Effector memory CD4-positive, alpha-beta T cell (primary cell): Measurements from ENCODE around the gene TTC12.

Experiments
- DNase-seq, 3 donors: peaks; one replicate each; pipeline ENCODE4 v3.0.0-alpha.2; 2020
- H3K27ac ChIP-seq: 2 replicates; pipeline ENCODE4 v1.7.0; 2013; ENCODE audit warnings: mild to moderate bottlenecking, low read length, moderate library complexity; ENCODE audit not compliant: insufficient read depth, poor library complexity, severe bottlenecking
- H3K27me3 ChIP-seq: replicated peaks from 2 replicates; pipeline ENCODE4 v1.7.0; 2013; ENCODE audit warnings: mild to moderate bottlenecking, low read length; ENCODE audit not compliant: insufficient read depth, control insufficient read depth, poor library complexity, severe bottlenecking
- H3K36me3 ChIP-seq: 2 replicates; pipeline ENCODE4 v1.7.0; 2013; ENCODE audit warnings: mild to moderate bottlenecking, low read length, moderate library complexity; ENCODE audit not compliant: control insufficient read depth, insufficient read depth
- H3K4me1 ChIP-seq: 2 replicates; pipeline ENCODE4 v1.7.0; 2013; ENCODE audit warnings: low read length, mild to moderate bottlenecking; ENCODE audit not compliant: control insufficient read depth, insufficient read depth, poor library complexity, severe bottlenecking
- H3K4me3 ChIP-seq: 2 replicates; pipeline ENCODE4 v1.7.0; 2013; ENCODE audit warnings: low read length, low read depth, mild to moderate bottlenecking; ENCODE audit not compliant: insufficient read depth, poor library complexity, severe bottlenecking
- H3K9me3 ChIP-seq: 2 replicates; pipeline ENCODE4 v1.7.0; 2013; ENCODE audit warnings: mild to moderate bottlenecking, low read length, moderate library complexity; ENCODE audit not compliant: control insufficient read depth

The TTC12 gene

GRCh38 chr11:113409526-113409925 lies 95.1 kb downstream of the TTC12 start:
- Histone ChIP-seq H3K9me3 (no peaks in the 10 kb centered on the region), H3K27me3 (no peaks in the 10 kb centered on the region), H3K27ac (no peak overlapping the region), H3K36me3 (no peaks in the 10 kb centered on the region), H3K4me1 (no peaks in the 10 kb centered on the region), H3K4me3 (no peak overlapping the region)
- DNase-seq = no peak

- H3K36me3 ChIP-seq = no peaks in the 10 kb centered on the region
Measured at GRCh38 chr11:113410414-113411135, 96.2 kb downstream of the TTC12 start.

GRCh38 chr11:113411536-113411935 lies 97.2 kb downstream of the TTC12 start:
- no peaks in the 10 kb centered on the region for H3K9me3 ChIP-seq
- no peaks in the 10 kb centered on the region for H3K27me3 ChIP-seq
- H3K27ac ChIP-seq = no peak overlapping the region
- H3K4me1 ChIP-seq = no peaks in the 10 kb centered on the region
- no peak for DNase-seq
- H3K36me3 ChIP-seq = no peaks in the 10 kb centered on the region
- H3K4me3 ChIP-seq = no peak overlapping the region

More at GRCh38 chr11:113410414-113411135, 96.2 kb downstream of the TTC12 start:
- Histone ChIP-seq H3K27ac (no peak overlapping the region), H3K4me1 (no peaks in the 10 kb centered on the region), H3K9me3 (no peaks in the 10 kb centered on the region), H3K27me3 (no peaks in the 10 kb centered on the region), H3K4me3 (no peak overlapping the region)
- no peak for DNase-seq

GRCh38 chr11:113412675-113413074 lies 98.3 kb downstream of the TTC12 start:
- Histone ChIP-seq H3K4me1 (no peaks in the 10 kb centered on the region), H3K9me3 (no peaks in the 10 kb centered on the region), H3K36me3 (no peaks in the 10 kb centered on the region), H3K27ac (no peak overlapping the region), H3K27me3 (no peaks in the 10 kb centered on the region), H3K4me3 (no peak overlapping the region)
- no peak for DNase-seq

GRCh38 chr11:113415343-113415742 lies 101.0 kb downstream of the TTC12 start:
- no peak for DNase-seq
- Histone ChIP-seq H3K4me3 (no peak overlapping the region), H3K27ac (no peak overlapping the region), H3K9me3 (no peaks in the 10 kb centered on the region), H3K27me3 (no peaks in the 10 kb centered on the region), H3K36me3 (no peaks in the 10 kb centered on the region), H3K4me1 (no peaks in the 10 kb centered on the region)
